SK-N-MC (cell line): Measurements from ENCODE around the gene PHC3.

Experiments used
- EZH2 ChIP-seq: fragments of 200-600 bp; sonication (generic); IDR thresholded peaks from one replicate; pipeline ENCODE4 v1.6.1; 2017; ENCODE audit warnings: antibody characterized with exemption
- POLR2AphosphoS5 ChIP-seq: IDR thresholded peaks from 2 replicates; pipeline ENCODE4 v1.6.1; 2012; ENCODE audit warnings: mild to moderate bottlenecking, low read depth, low read length, borderline replicate concordance

- no peak for TF ChIP-seq POLR2AphosphoS5
- no peak for TF ChIP-seq EZH2
Observed at GRCh38 chr3:170225166-170225565, 43.6 kb upstream of the PHC3 start.
